Measurements from ENCODE around the gene COX6B2.

COX6B2 gene

DNA sequence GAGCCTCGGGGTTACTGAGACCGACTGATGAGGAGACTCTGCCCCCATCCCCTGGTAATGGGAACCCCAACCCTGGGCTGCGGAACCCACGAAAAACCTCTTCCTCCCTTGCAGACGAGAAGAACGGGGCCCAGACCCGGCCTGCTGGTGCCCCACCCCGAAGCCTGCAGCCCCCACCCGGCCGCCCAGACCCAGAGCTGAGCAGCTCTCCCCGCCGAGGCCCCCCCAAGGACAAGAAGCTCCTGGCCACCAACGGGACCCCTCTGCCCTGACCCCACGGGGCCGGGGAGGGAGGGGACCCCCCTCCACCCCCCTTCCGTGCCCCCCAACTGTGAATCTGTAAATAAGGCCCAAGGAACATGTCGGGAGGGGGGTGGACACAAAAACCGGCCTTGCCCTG lies 42.7 kb downstream of the COX6B2 start:
- DNase-seq (ENCODE audit: low spot score), result no peak

DNA sequence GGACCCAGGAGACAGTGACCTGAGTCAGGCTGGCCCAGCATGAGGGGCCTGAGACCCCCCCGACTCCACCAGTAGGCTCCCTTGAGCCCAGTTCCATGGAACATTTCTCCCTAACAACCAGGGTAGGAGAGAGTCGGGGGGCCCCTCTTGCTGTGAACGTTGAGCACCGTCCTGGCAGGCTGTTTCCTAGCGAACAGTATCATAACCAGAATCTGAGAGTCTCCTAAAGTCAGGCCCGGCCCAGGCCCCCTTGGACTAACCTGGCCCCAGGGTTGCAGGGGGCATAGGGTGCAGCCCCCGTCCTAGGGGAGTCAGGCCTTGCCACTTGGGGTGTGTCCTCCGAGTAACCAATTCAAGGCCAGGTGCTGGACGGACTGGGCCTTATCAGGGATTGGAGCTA lies 43.1 kb downstream of the COX6B2 start:
- DNase-seq (ENCODE audit: low spot score), result no peak

GRCh38 chr19:55310498-55310897 lies 44.0 kb downstream of the COX6B2 start:
- DNase-seq (ENCODE audit: low spot score), result no peak

DNA sequence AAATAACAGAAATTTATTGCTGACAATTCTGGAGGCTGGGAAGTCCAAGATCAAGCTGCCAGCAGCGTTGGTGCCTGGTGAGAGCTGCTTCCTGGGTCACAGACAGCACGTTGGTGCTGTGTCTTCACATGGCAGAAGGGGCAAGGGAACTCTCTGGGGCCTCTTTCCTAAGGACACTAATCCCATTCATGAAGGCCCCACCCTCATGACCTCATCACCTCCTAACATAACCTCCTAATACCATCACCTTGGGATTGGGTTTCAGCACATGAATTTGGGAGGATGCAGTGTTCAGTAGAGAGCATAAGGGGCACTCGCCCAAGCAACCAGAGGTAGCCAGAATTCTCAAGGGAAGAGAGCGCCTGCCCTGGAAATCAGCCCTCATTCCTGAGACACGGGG lies 45.1 kb downstream of the COX6B2 start:
- DNase-seq (ENCODE audit: low spot score), result no peak

GRCh38 chr19:55308281-55308680 lies 46.2 kb downstream of the COX6B2 start:
- no peak for DNase-seq (ENCODE audit: low spot score)

GRCh38 chr19:55306712-55307111 lies 47.8 kb downstream of the COX6B2 start:
- DNase-seq (ENCODE audit: low spot score), result no peak

- no peak for DNase-seq (ENCODE audit: low spot score)
These were observed 48.4 kb downstream of the COX6B2 start for GRCh38 chr19:55305983-55306562.

DNA sequence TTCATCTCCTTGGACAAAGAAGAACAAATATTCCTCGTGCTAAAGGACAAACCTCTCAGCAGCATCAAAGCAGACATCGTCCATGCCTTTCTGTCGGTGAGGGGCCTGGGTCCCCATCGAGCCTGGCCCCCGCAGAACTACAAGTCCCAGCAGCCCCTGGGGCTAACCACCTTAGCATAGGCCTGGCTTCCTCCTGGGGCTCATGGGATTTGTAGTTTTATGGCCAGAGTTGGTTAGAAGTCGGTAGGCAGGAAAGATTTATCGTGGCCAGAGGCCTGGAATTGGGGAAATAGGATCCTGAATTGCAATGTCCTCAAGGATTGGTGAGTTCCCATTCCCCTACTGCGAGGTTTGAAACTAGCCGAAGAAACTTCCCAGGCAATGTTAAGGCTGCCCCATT lies 49.0 kb downstream of the COX6B2 start:
- peak; percentile 38 for DNase-seq (ENCODE audit: low spot score)

GRCh38 chr19:55304980-55305379 lies 49.5 kb downstream of the COX6B2 start:
- DNase-seq (ENCODE audit: low spot score), result no peak

- no peak for DNase-seq (ENCODE audit: low spot score)
These were observed 50.1 kb downstream of the COX6B2 start for GRCh38 chr19:55304279-55304978.

DNA sequence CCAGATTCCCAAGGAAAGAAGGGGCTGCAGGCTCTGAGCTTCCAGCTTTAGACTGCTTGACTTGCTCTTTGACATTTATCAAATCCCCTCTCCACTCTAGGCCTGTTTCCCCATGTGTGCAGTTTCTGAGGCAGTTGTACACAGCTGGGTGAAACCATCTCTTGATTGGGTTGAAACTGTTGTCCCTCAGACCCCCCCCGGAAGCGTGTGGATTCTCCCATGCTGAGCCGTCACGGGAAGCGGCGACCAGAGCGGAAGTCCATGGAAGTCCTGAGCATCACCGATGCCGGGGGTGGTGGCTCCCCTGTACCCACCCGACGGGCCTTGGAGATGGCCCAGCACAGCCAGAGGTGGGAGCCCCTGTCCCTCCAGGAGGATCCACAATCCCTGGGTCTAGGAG lies 51.0 kb downstream of the COX6B2 start:
- DNase-seq (ENCODE audit: low spot score), result no peak

DNA sequence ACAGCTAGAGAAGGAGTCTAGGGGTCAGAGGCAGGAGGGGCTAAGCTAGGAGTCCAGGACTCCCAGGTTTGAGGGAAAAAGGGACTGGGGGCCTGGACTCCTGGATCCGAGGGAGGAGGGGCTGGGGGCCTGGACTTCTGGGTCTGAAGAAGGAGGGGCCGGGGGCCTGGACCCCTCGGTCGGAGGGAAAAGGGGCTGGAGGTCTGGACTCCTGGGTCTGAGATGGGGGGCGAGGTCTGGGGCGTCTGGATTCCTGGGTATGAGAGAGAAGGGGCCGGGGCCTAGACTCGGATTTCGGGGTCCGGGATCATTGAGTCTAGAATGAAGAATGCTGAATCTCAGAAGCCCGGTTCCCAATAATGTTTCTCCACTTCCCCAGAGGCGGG lies 52.2 kb downstream of the COX6B2 start:
- DNase-seq (ENCODE audit: low spot score), result no peak

DNA sequence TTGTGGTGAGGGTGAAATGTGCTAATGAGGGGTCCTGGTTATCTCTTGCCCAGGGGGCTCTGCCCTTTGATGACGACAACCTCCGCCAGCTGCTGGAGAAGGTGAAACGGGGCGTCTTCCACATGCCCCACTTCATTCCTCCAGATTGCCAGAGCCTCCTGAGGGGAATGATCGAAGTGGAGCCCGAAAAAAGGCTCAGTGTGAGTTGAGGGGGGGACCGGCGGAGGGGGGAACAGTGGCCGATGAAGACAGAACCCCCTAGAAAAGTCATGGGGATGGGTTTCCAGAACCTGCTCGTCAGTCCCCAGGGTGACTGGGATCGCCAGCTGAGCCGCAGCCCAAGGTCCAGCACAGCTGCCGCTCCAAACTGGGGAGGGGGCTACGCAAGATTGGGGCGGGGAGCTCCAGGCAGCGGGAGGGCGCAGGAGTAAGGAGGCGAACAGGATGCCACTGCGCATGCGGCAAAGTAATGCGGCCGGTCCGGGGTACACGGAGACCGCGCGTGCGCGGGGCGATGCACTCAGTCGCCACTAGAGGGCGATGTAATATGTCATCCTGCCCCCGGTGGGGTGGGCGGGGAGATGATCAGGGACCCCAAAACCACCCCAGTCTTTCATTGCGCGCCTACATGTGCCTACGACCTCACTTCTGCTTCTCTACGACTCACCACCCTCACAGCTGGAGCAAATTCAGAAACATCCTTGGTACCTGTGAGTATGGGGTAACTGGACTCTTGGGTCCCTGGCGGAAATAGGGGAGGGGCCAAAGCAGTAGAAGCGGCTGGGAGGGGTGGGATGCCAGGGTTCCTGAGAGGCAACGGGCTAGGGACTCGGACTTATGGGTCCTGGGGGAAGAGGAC lies 52.8 kb downstream of the COX6B2 start:
- peak; percentile 100 for DNase-seq (ENCODE audit: low spot score)

- DNase-seq (ENCODE audit: low spot score), result no peak
These were observed 53.5 kb downstream of the COX6B2 start for GRCh38 chr19:55300886-55301458.

GRCh38 chr19:55299991-55300390 lies 54.5 kb downstream of the COX6B2 start:
- DNase-seq (ENCODE audit: low spot score), result no peak

Measured in hepatic stellate cell (primary cell).